ENCODE data around the gene NXNL2.

Gene NXNL2

DNA sequence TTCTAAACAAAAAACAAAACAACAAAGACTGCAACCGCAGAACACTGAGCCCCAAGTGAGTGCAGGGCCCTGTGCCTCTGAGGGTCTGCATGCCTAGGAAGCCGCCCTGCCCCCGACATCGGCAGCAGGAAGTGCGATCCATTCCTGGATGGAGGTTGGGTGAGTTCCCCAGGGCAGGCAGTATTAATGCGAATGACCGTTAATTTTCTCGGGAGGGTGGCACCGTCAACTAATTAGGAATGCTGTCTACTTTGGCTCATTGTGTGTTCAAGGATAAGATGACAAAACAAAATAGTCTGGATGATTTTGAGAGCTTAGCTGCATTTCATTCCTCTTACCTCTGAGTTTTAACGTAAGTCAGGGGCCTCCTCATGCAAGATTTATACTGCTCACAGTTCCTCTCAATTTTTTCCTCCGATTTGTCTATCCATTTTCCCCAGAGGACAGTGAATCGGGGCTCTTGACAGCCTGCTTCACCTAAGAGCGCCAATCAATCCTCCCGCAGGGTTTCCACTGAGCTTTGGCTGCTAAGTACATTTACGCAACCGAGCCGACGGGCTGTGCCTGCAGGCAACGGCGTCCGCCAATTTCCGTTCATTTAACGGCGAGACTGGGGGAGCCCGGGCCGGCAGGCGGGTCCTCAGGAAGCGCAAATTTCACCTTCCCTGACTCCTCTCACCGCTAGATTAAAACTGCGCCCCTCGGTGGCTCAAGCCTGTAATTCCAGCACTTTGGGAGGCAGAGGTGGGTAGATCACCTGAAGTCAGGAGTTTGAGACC lies 2.9 kb upstream of the NXNL2 start:
- DNase-seq (ENCODE audit: low spot score), result peak; percentile 42

DNA sequence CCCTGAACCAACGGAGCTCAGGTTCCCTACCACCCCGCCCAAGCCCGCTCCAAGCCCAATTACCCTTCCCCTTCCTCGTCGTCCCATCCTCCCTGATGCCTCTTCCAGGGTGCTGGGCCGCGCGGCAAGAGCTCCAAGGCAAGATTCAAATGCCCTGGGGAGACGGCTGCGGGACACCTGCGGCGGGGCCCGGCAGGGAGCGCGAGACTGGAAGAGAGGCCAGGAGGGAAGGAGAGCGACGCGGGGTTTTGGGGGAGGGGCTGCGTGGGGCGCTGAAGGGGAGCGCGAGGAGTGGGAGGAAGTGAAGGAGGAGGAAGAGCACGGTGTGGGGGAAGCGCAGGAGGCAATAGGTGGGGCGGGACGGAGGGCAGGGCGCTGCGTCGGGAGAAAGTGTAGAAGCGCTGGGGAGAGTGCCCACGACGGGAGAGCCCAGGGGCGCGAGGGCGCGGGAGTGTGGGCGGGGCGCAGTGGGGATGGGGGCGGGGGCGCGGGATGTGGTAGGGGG lies 975 bp upstream of the NXNL2 start:
- DNase-seq (ENCODE audit: low spot score), result no peak

DNA sequence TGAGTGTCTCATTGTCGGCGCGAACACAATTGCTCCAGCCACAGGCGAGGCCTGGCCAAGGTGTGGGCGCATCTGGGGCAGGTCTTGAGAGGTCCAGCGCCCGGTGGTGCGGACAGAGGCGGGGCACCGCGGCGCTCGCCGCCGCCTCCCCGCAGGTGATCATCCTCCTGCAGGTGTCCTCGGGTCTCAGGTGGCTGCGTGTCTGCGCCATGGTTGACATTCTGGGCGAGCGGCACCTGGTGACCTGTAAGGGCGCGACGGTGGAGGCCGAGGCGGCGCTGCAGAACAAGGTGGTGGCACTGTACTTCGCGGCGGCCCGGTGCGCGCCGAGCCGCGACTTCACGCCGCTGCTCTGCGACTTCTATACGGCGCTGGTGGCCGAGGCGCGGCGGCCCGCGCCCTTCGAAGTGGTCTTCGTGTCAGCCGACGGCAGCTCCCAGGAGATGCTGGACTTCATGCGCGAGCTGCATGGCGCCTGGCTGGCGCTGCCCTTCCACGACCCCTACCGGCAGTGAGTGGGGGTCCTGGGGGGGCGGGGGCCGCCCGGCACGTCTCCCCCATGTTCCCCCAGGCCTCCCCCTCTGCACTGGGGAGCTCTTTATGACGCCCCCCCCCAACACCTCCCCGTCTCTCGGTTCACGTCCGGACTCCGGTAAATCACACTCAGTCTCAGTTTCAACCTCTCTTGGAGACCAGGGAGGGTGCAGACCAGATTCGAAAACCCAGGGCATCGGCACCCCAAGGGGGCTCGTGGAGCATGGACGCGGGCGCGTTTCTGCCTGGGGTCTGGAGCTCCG lies 446 bp downstream of the NXNL2 start:
- DNase-seq (ENCODE audit: low spot score), result no peak

DNA sequence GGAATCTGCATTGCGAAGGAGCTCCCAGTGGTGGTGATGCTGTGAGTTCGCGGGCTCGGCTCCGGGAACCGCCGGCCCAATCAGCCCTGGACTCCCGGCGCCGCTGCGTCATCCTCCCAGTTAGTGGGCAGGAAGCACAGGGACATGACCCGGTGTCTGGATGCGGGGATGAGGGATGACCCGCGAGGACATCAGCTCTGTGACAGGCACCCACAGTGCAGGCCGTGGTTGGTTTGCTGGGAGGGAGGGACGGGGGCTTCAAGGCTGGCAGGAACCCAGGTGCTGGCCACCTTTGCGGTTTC lies 996 bp downstream of the NXNL2 start:
- no peak for DNase-seq (ENCODE audit: low spot score)

DNA sequence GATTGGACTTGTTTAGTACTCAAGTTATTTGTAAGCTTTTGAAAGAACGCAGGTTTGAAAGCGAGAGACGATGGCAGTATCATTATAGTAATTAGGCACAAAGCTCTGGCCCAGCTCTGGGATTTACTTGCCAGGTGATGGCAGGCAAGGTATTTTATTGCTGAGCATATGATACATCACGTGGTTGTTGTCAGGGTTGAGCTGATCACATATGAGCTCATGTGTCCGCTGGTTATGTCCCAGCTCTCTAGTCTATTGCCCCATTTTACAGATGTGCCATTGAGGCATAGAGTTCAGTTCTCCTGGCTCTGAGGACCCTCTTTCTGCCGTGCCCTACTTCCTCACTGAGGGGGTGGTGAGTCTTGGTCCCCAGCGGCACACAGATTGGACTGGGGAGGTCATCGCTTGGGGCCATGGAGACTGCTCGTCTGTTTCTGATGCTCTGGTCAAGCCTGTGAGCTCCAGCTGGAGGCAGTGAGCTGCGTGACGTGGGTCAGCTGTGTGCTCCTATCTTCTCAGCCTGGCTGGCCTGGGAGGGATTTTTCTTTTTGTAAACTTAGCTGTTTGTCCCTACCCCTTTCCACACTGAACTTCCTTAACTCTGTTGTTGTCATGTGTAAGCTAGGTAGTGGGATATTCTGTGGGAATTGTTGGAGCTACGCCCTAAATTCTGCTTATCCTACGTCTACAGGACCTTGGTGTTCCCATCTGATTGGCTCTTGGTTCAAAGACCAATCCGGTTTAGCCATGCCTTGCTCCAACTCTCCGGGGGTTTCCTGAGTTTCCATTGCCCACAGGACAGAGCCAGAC lies 2.2 kb downstream of the NXNL2 start:
- DNase-seq (ENCODE audit: low spot score), result no peak

DNA sequence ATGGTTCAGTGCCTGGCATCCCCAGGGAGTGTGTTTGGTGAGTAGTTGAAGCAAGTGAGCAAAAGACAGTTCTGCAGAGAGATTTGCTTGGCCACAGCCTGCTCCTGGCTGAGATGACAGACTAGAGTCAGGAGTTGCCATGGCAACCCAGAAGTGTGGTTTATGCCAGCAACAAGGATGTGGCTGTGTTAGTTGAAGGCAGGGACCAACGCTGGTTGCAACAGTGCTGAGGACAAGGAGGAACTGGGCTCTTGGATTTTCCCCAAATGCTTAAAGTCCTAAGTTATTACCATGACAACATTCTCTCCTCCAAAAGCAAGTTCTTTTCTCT lies 2.7 kb downstream of the NXNL2 start:
- DNase-seq (ENCODE audit: low spot score), result no peak

DNA sequence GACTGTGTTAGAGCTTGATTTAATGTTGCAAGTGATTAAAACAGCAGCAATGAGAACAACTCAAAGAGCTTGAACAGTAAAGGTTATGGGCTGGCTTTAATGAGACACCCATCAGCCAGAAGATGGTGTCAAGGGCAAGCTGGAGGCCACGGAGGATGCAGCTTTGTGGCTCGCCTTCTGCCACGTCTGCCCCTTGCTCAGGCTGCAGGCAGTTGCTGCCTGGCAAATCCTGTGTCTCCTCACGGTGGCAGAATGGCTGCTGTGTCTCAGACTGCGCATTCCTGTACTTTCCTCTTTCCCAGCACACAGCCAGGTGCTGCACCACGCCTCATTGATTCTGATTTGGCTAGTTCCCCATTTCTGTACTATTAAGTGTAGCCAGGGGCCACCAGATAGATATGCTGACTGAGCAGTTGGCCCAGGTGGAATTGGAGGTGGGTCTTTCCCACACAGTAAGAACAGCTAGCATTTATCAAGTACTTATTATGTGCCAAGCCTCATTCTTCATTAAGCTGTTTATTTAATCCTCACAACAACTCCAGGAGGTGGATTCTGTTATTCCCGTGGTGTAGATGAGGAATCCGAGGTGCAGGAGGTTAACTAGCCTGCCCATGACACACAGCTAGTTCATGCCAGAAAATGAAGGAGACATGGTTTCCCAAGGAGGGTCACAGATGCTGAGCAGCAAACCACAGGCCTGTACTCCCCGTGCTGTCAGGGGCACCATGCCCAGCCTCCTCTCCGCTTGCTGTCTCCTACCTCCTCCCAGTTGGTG lies 3.5 kb downstream of the NXNL2 start:
- no peak for DNase-seq (ENCODE audit: low spot score)

DNA sequence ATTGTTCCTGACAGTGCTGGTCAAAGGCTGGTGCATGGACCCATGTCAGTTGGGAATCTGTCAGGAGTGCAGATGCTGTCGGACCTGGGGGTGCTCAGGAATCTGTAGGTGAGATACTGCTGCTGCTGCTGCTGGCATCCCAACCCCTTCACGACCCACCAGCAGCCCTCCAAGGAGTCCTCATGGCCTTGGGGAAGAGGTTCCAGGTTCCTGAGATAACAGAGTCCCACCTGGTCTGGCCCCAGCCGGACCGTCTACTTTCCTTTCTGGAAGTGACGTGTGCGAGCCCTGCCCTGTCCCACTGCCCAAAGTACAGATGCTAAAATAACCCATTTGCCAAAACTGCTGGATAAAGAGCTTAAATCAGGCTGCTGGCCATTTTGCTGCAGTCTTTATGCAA lies 4.3 kb downstream of the NXNL2 start:
- no peak for DNase-seq (ENCODE audit: low spot score)

DNA sequence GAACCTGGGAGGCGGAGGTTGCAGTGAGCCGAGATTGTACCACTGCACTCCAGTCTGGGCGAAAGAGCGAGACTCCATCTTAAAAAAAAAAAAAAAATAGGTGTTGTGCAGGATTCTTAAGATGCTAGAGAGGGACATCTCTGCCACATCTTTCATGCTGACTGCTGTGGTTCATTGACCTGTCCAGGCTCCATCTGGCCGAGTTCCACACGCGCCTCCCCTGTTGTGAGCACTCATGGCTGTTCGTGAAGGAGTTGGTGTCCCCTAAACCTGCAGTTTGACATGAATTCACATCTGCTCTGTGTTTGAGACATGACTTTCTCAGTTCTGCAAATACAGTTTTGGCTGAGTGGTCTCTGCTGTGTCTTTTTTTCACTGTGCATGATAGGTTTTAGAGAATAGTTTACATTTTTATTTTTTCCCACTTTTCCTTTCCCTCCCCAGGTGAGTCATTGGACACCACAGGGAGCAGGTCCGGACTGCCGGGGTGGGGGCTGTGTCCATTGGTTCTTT lies 5.3 kb downstream of the NXNL2 start:
- no peak for DNase-seq (ENCODE audit: low spot score)

DNA sequence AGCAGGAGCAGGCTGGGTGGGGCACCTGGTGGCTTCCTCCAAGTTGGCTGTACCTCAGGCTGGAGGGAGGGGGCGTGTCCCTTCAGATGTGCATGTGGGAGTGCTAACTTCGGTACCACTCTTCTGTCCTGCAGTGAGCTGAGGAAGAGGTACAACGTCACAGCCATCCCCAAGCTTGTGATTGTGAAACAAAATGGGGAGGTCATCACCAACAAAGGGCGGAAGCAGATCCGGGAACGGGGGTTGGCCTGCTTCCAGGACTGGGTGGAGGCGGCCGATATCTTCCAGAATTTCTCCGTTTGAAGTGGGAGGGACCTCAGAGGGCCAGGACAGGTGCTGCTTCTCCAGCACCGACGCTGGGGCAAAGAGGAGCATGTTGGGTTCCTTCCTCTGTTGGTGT lies 9.3 kb downstream of the NXNL2 start:
- no peak for DNase-seq (ENCODE audit: low spot score)

DNA sequence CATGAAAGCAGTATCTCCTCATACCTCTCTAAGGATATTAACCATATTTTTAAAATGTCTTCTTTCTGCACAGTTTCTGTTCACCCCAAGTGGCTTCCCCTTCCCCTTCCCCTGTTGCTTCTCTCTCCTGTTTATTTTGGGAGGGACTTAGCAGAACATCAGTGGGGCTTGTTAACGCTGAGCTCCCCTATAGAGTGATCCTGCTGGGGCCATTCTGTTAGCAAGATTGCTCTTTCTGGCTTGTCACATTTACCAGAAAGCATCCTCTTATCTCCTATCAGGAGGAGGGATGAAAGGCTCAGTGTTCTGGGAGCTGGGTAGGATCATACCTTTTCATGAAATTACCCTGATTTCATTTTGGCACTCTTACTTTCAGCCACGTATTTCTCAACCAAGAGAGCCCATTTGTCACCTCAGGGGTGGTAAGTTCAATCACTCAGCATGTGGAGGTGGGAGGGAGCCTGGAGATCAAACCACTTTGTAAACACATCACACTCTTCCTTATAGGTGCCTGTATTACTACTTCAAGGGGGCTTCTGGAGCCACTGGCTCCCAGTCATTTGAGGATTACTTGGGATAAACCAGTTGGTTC lies 16.7 kb downstream of the NXNL2 start:
- DNase-seq (ENCODE audit: low spot score), result no peak

DNA sequence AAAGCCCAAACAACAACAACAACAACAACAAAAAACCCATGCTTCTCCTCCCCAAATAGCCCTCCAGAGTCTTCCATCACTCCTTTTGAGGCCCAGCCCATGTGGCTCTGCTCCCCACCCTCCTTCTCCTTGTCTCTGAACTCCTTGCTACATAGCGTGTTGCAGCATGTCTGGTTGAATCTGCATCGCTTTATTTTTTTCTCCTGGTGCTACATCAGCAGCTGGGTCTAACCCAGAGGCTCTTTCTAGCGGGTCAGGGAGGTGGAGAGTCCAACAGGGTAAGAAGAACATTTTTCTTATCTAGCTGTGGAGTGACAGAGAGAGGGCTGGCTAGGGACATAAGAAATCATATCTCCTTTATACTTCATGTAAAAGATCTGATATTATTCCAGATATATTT lies 18.4 kb downstream of the NXNL2 start:
- no peak for DNase-seq (ENCODE audit: low spot score)

DNA sequence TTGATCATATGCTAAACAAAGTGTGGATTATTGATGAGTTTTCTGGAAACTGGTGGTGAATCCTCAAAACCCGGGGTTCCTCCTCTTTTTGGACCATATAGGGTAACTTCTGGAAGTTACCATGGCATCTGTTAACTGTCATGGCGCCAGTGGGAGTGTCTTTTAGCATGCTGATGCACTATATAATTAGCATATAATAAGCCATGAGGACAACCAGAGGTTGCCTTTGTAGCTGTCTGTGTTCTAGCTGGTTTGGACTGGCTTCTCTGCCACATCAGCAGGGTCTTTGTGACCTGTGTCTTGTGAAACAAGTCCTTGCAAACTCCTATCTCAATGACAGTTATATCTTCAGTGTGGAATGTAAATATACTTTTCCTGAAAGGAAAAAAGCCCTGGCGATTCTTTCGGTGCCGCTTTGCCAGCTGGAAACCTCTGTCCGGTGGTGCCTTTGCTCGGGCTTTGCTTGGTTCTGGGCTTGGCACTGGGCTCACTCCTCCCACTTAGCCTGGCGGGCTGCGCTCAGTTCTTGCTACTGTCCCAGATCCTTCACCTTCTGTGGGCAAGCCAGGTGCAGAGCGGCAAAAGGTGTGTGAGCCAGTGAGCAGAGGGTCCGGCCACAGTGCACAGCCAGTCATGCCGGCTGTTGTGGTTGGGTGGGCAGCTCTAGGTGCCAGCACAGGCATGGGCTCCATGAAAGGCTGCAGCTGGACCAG lies 20.4 kb downstream of the NXNL2 start:
- DNase-seq (ENCODE audit: low spot score), result no peak

DNA sequence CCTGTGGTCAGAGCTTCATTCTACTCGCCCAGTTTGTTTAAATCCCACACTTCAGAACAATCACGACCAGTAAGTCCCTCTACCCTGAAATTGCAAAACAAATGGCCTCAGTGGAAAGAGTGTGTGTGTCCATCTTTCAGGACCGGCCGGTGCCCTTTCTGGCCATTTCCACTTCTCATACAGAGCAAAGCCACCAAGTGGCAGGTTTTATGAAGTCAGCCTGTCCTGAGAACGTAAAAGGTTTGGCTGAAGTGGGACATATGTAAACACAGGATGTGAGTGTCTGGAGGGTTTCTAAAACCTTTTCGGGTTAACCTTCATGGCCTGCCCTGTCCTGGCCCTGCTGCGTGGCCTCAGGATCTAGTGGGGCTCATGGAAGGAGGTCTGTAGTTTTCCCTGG lies 24.7 kb downstream of the NXNL2 start:
- DNase-seq (ENCODE audit: low spot score), result no peak

DNA sequence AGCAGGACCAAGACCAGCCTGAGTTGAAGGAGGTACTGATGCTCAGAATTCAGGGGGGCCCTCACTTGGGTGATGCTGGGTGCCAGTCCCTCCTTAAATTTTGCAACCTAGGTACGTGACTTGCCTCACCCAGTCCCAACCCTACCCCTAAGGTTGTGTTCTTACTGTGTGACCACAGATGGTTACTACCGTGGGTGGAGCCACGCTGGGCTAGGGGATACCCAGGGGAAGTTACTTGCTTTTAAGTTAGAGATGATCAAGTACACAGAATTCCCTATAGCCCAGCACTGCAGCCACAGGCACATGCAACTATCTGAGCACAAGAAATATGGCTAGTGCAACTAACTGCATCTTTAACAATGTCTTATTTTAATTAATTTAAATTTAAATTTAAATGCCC lies 32.9 kb downstream of the NXNL2 start:
- no peak for DNase-seq (ENCODE audit: low spot score)

DNA sequence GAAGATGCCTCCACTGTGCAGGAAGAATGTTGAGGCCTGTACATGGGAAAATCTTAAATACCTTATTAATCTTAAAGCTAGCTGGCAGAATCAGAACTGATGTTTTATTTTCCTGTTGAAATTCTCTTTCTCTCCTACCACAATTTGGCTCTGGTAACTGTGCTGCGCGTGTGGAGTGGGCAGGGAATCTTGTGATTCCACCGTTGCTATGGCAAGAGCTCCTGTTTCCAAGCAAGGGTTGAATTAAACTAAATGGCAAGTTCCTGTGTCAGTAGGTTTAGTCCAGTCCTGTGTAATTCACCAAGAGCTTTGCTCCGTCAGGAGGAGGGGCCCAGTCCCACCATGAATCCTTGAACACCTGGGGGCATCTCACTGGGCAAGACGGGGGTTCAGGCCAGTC lies 36.4 kb downstream of the NXNL2 start:
- no peak for DNase-seq (ENCODE audit: low spot score)

DNA sequence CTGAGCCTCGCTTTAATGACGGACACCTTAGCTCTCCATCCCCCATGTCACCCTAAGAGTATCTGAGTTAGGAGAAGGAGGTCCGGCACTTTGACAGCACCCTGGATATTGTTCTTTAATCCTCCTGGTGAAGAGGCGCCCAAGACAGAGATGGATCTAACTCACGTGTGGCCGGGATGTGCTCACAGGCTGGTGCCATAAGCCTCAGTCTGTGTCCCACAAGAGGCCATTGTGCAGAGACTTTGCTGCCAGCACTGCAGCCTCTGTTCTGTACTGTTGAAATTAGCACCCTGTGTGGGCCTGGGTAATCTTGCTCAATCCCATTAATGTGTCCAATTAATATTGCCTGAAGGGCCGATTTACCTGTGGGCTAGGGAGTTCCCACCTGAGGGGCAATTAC lies 37.7 kb downstream of the NXNL2 start:
- no peak for DNase-seq (ENCODE audit: low spot score)

DNA sequence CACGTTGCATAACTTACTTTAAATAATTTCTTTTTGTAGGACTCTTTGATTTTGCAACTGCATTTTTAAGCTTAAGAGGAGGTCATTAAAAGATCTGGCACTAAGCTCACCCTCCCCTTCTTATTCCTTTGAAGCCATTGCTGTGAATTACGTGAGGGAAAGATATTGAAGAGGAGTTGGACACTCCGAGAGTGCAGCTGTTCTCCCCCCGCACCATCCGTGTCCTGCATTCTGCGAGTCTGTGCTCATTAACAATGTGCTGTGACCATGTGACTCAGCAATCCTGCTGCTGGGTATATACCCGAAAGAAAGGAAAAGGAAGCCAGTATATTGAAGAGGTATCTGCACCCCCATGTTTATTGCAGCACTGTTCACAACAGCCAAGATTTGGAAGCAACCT lies 40.0 kb downstream of the NXNL2 start:
- DNase-seq (ENCODE audit: low spot score), result no peak

DNA sequence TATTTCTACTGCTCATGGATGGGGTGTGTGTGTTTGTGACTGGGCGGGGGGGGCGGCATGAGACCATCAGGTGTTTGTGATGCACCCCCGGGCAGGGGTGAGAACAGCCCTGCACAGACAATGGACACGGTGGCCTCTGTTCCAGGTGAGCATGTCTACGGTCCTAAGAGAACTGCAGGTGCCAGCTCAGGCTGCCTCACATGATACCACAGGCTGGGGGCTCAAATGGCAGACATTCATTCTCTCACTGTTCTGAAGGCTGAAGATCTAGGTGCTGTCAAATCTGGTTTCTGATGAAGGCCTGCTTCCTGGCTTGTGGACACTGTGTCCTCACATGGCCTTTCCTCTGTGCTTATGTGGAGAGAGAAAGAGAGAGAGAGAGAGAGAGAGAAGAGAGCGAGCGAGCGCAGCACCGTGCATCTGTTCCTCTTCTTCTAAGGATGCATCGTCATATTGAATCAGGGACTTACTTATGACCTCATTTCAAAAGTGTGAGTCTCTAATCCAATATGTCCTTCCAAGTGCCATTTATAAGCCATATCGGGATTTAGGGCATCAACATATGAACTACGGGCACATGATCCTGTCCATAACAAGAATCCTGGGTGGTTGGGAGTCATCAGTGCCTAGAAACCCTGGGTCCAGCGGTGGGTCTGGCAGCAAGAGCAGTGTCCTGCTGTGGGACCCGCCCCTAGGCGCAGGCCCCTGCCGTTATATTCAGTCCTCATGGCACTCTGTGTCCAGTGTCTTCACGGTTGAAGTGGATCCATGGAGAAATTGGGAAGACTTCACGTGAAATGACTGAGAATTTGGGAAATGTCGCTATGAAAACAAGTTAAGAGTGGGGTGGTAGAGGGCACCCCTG lies 42.5 kb downstream of the NXNL2 start:
- DNase-seq (ENCODE audit: low spot score), result no peak
